EH (cell line): ENCODE results near the gene TEDC2.
A peak's percentile ranks its signal among the peaks of the same experiment; 100 is the strongest.
"Not testable (repeated sequence)": the region's sequence is repeated elsewhere in the genome, so short reads cannot be mapped to it uniquely, and the experiment has no call there.

Experiments used
- DNase-seq: peaks from one replicate; pipeline ENCODE4 v3.0.0-alpha.2; 2015; ENCODE audit warnings: low read depth

The TEDC2 gene

DNA sequence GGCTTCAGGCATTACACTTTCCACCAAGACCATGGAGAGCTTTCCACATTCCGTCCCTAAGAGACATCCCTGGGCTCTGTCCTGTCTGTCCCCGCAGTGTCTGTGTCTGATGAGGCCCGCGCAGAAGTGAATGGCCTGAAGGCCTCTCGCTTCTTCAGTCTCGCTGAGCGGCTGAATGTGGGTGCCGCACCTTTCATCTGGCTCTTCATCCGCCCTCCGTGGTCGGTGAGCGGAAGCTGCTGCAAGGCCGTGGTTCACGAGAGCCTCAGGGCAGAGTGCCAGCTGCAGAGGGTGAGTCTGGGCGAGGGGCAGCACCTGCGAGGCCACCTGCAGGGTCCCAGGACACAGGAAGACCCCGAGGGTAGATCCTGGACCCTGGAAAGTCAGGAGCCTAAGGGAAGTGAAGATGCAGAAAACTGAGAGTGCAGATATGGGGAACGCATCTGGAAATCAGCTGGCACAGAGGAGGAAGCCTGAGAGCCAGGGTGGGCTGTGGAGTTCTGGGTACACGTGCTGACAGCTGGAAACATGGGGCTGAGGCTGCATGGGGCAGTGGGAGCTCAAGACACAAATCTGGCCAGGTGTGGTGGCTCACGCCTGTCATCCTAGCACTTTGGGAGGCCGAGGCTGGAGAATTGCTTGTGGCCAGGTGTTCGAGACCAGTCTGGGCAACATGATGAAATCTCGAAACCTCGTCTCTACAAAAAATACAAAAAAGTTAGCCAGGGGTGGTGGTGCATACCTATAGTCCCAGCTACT is 22.7 kb upstream of the TEDC2 start:
- no peak for DNase-seq

DNA sequence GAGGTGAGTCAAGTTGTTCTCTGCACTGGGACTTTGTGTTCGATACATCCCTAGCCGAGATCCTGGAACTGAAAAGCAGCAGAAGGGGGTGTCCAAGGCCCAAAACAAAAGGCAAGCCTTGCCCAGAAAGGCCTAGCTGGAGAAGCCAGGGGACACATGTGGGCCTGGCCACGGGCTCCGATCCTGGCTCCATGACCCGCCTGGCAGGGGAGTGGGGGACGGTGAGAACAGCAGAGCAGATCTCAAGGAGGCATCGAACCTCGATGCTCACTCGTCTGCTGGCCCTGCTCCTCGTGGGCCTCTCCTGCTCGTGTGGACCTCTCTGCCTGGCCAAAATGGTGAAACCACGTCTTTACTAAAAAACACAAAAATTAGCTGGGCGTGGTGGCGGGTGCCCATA is 21.8 kb upstream of the TEDC2 start:
- no peak for DNase-seq

DNA sequence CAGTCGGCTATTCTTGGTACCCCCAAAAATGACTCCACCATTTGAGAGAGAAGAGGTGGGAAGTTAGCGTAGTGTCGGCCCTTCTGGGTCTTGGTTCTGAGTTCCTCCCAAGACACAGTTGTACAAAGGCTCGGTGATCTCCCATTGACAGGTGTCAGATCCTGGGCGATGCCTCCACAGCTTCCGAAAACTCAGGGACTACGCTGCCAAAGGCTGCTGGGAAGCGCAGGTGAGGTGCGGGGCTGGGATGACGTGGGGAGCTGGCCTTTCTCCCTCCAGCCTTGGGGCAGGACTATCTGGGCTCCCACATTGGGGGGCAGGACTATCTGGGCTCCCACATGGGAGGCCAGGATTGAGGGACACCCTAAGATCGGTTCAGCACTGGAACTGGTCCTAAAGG is 20.3 kb upstream of the TEDC2 start:
- DNase-seq = no peak

DNA sequence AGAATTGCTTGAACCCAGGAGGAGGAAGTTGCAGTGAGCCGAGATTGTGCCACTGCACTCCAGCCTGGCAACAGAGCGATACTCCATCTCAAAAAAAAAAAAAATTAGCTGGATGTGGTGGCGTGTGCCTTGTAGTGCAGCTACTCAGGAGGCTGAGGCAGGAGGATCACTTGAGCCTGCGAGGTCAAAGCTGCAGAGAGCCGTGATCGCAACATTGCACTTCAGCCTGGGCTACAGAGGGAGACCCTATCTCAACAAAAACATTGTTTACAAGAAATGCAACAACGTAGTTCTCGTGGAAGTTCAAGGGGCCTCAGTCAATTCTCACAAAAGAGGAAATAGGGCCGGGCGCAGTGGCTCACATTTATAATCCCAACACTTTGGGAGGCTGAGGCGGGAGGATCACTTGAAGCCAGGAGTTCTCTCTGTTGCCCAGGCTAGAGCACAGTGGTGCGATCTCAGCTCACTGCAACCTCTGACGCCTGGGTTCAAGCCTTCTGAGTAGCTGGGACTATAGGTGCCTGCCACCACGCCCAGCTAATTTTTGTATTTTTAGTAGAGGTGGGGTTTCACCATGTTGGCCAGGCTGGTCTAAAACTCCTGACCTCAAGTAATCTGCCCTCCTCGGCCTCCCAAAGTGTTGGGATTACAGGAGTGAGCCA is 18.6 kb upstream of the TEDC2 start:
- not testable (repeated sequence) for DNase-seq

DNA sequence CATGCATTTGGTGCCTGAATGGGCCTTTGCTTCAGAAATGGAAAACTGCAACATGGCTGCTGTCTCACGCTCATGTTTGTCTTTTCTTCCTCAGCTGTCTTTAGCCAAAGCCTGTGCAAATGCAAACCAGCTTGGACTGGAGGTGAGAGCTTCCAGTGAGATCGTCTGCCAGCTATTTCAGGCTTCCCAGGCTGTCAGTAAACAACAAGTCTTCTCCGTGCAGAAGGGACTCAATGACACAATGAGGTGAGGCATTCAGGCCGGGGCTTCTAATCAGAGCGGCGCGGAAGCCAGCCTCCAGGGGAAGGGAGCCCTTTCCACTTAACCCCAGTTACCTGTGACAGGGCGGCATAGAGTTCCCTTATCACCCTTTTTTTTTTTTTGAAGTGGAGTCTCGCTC is 16.4 kb upstream of the TEDC2 start:
- DNase-seq = no peak

DNA sequence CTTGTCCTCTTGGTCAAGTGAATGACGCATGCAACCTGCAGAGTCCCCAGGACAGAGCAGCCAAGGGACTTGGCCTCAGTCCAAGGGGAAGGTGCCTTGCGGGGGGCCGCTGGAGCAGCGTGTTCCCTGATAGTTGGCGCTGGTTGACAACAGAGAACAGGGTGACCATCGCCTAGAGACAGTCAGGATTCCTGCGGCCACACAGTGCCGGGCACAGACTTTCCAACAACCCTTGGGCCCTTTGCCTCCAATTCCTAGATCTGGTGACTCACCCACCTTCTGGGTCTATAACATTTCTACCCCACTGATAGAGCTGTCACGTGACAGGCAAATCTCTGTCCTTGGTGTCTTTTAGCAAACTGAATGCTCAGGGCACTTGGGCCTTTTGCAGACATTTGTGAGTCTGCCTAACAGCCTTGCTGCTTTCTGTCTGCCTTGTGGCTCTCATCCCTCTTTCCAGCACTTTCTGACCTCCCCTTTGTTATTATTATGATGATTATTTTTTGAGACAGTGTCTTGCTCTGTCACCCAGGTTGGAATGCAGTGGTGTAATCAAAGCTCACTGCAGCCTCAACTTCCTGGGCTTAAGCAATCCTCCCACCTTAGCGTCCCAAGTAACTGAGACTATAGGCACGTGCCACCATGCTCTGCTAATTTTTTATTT is 11.9 kb upstream of the TEDC2 start:
- peak; percentile 47 for DNase-seq

DNA sequence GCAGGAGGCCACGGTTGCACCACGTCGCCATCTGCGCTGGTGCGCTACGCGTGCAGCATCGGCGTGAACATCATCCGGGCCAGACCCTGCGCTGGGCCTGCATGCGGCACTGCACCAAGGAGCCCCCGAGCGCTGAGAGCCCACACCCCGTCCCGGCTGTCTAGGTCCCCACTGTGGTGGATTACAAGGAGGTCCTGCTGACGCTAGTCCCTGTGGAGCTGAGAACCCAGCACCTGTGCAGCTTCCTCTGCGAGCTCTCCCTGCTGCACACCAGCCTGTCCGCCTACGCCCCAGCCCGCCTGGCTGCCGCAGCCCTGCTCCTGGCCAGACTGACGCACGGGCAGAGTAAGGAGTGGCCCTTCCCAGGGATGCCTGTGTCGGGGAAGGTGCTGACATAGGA is 10.8 kb upstream of the TEDC2 start:
- no peak for DNase-seq

DNA sequence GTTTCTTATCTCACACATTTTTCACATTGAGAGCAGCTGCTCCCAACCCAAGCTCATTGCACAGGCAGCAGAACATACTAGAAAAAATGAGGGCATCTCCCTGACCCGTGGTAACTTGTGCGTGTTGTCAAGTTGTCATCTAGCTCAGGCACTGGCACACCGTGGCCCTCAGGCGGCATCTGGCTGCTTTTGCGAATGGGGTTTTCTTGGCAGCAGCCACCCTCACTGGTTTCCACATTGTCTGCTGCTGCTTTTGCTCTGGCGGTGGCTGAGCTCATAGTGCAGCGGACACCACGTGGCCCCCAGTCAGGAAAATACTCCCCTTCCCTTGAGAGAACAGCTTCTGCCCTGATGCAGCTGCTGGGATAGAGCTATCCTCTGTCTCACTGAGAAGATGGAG is 9.4 kb upstream of the TEDC2 start:
- DNase-seq = no peak

DNA sequence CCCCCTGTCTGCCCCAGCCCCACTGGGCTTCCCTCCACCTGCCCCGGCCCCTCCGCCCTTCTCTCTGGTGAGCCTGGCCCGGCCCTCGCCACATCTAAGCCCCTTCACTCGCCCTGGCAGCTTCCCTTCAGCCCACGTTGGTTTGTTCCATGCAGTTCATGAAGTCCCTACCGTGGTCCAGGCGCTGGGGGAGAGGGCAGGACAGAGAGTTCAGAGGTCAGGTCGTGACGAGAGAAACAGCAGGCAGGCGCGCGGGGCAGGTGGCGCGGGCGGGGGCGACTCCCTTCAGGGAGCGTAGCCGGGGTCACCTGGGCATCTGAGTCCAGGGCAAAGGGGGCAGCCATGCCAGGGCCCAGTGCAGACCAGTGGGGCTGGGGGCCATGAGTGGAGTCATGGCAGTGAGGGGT is 8.9 kb upstream of the TEDC2 start:
- no peak for DNase-seq

DNA sequence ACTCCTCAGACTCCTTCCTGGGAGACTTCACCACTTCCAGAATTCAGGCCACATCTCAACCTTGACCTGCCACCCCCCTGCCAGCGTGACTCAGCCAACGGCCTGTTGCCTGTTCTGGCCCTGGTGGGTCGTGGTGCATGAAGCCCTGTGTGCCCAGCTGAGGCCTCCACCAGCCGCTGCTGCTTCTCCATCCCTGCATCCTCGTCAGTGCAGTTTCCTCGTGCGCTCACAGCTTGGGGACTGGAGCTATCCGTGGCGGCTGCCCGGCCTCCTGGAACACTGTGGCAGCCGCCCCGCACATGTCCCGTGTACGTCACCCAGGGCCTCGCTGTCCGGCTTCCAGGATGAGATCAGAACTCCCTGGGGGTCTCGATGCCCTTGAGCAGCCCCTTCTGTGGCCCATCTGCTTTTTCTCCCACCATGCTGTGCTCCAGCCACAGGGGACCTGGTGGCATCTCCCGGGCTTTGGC is 8.0 kb upstream of the TEDC2 start:
- DNase-seq = no peak

DNA sequence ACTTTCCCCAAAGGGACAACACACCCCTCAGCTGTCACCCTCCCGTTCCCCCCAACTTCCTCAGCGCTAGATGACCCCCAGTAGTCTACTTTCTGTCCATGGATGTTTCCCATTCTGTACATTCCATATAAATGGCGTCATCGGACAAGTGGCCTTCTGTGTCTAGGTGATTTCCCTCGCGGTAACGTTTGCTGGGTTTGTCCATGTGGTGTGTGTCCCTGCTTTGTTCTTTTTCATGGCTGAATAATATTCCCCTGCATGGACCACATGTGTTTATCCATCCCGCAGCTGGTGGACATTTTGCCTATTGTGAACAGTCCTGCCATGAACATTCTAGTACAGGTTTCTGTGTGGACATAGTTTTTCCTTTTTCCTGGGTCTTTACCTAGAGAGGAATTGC is 7.3 kb upstream of the TEDC2 start:
- no peak for DNase-seq

DNA sequence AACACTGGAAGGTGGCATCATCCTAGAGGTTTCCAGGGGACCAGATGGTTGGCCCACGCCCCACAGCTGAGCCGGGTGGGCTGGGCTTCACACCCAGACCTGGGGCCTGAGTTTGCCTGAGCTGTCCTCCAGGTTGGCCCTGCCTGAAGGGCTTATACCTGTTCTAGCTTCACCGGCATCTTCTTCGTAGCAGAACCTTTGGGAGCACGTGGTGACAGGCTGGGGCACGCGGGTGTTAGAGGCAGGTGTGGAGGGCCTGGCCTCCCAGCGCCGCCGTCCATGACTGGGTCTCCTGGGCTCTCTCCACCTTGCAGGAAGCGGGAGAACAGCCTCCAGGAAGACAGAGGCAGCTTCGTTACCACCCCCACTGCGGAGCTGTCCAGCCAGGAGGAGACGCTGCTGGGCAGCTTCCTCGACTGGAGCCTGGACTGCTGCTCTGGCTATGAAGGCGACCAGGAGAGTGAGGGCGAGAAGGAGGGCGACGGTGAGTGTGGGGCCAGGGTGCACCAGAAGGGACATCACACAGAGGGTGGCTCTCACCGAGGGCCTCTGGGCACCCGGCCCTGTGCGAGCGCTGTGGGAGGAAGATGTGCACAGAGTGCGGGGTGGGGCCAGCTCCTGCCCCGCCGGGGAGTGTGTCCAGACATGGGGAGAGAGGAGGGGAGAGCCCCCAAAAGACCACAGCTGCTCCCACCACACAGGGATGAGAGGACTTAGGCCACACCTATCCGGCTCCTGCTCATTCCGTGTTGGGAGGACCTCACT is 4.6 kb upstream of the TEDC2 start:
- no peak for DNase-seq

DNA sequence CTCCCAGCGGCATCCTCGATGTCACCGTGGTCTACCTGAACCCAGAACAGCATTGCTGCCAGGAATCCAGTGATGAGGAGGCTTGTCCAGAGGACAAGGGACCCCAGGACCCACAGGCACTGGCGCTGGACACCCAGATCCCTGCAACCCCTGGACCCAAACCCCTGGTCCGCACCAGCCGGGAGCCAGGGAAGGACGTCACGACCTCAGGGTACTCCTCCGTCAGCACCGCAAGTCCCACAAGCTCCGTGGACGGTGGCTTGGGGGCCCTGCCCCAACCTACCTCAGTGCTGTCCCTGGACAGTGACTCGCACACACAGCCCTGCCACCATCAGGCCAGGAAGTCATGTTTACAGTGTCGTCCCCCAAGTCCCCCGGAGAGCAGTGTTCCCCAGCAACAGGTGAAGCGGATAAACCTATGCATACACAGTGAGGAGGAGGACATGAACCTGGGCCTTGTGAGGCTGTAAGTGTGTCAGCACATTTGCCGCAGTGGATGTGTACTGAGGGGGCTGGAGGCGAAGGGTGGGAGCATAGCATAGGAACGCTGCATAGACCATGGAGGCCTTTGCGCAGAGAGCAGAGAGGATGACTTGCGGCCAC is 3.3 kb upstream of the TEDC2 start:
- DNase-seq = no peak

DNA sequence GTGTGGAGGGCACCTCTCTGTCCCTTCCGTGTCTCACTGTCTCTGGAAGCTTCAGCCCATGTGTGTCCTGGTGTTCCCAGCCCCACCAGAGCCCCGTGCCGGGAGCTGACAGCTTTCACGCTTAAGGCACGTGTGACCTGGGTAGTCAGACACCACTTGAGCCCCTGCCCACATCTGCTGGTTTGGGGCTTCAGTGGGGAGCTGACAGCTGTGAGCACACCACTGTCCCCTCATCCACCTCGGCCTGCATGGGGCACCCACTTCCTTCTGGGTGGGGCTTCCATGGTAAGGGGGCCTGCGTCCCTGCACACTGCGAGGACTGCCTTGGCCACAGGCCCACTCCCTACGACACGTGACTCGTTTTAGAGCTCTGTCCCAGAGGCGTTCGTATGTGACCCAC is 2.6 kb upstream of the TEDC2 start:
- DNase-seq = no peak

DNA sequence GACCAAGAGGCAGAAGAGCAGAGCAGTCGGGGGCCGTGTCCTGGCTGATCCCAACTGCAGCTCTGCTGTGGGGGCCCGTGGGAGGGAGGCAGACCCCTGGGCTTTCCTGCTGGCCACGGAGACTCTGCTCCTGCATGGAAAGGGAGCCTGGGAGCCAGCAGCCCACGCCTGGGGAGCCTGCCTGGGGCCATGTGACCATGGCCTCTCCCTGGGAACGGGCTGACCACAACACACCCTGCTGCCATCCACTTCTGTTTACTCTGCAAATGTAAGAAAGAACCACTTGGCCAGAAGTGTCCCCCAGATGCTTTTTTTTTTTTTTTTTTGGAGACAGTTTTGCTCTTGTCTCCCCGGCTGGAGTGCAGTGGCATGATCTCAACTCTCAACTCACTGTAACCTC is 2.0 kb upstream of the TEDC2 start:
- DNase-seq = no peak

DNA sequence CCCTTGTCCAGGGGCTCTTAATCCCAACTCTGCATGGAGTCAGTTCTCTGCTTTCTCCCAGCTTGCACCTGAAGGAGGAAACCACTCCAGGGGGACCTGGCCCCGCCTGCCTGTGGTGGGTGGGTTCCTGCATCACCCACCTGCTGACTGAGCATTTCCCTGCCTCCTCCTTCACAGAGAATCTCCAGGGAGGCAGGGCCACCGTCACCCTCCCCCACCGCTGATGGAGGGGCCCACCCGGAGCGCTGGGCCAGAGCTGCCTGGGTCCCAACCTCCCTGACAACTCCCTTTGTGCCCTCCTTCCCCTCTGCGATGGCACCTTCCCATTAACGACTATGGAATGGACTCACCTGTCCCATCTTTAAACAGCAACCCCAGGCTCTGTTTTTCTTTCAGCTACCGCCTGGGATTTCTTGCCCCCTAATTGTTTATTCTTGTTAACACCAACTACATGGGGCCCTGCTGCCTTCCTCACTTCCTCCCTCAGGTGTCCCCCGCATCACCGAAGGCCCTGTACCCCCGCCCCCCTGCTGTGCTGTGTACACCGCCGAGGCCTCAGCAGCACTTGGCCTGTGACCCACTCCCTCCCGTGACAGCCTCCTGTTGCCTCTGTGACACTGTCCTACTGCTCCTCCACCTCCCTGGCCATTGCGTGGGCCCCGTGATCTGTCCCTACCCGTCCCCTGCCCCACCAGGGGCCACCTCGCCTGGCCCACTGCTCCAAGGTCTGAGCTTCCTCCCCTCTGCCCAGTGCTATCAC is 842 bp upstream of the TEDC2 start:
- DNase-seq = no peak

DNA sequence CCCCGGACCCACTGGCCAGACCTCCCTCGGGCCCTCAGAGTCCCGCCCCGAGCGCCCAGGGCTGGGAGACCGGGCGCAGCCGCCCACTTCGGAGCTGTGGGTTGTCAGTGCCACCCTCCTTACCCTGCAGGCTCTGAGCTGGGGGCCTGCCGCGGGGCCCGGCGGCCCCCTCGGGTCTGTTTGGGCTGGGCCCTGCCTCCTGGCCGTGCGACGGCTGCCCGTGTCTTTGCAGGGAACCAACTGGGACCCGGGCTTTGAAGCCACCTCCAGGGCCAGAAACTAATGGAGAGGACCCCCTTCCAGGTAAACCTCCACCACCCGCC is 443 bp downstream of the TEDC2 start:
- DNase-seq = no peak

DNA sequence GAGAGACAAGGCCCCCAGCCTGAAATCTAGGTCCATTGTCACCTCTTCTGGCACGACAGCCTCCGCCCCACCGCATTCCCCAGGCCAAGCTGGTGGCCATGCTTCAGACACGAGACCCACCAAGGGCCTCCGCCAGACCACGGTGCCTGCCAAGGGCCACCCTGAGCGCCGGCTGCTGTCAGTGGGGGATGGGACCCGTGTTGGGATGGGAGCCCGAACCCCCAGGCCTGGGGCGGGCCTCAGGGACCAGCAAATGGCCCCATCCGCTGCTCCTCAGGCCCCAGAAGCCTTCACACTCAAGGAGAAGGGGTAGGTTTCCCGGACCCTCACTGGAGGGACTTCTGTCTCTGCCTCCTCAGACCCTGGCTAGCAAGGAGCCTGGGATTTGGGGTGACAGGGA is 1.0 kb downstream of the TEDC2 start:
- no peak for DNase-seq

DNA sequence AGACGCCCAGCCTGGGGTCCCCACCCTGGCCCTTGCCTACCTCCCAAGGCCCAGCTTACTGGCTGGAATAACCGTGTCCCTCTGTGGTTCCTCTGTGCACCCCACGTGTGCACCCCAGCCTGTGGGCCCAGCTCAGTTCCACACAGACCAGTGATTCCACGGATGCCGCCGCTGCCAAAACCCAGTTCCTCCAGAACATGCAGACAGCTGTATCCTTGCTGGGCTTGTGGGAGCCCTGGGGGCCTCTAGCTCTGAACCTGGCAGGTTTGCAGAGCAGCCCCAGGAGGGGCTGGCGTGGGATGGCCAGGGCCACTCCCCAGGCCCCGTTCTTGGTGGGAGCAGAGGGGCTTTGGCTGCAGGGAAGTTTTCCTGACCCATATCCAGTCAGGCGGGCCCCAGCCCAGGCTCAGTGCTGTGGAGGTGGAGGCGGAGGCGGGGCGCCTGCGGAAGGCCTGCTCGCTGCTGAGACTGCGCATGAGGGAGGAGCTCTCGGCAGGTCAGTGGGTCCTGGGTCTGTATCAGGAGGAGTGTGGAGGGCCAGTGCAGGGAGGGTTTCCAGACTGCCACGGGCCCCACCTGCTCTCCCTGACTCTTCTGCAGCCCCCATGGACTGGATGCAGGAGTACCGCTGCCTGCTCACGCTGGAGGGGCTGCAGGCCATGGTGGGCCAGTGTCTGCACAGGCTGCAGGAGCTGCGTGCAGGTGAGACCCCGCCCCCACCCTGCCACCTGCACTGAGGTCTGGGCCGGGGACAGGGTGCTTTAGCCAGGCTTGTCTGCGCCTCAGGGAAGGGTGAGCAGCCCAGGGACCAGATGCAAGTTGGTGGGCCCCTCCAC is 2.3 kb downstream of the TEDC2 start:
- DNase-seq = no peak

DNA sequence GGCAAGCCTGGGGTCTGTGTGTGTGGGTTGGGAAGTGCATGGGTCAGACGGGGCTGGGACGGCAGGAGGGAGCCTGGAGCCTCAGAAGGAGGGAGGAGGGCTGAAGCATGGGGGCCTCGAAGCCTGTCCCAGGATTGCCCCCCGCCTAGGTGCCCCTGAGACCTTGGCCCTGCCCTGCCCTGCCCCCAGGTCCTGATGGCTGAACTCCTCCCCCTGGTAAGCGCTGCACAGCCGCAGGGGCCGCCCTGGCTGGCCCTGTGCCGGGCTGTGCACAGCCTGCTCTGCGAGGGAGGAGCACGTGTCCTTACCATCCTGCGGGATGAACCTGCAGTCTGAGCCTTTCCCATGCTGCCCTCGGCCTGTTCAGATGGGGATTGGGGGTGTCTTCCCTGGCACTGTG is 4.4 kb downstream of the TEDC2 start:
- no peak for DNase-seq
